H9 (cell line): Measurements from ENCODE around the gene APCS. TPM values are rescaled to one million over a fixed set of nuclear protein-coding genes. Genes with fewer than 3 reads are reported as not detected.

Experiments
- DNase-seq: peaks from one replicate; pipeline ENCODE4 v3.0.0-alpha.2; 2017
- H2AFZ ChIP-seq: one replicate; pipeline ENCODE4 v1.6.1; 2013; ENCODE audit warnings: mild to moderate bottlenecking, low read length, control low read depth, moderate library complexity
- H2AK5ac ChIP-seq: 2 replicates; pipeline ENCODE4 v1.6.1; 2013; ENCODE audit warnings: low read length, control low read depth, mixed read lengths; ENCODE audit not compliant: insufficient read length
- H2BK120ac ChIP-seq: one replicate; pipeline ENCODE4 v1.6.1; 2013; ENCODE audit warnings: low read depth, mild to moderate bottlenecking, low read length, control low read depth, inconsistent platforms; ENCODE audit not compliant: poor library complexity, severe bottlenecking
- H2BK12ac ChIP-seq: 2 replicates; pipeline ENCODE4 v1.6.1; 2013; ENCODE audit warnings: low read length, control low read depth, mixed read lengths, low read depth; ENCODE audit not compliant: insufficient read length
- H2BK15ac ChIP-seq: 2 replicates; pipeline ENCODE4 v1.6.1; 2013; ENCODE audit warnings: low read depth, low read length, control low read depth
- H2BK20ac ChIP-seq: one replicate; pipeline ENCODE4 v1.6.1; 2013; ENCODE audit warnings: low read depth, mild to moderate bottlenecking, low read length, control low read depth, inconsistent platforms; ENCODE audit not compliant: poor library complexity, severe bottlenecking
- H2BK5ac ChIP-seq: 2 replicates; pipeline ENCODE4 v1.6.1; 2013; ENCODE audit warnings: low read length, control low read depth, mixed read lengths; ENCODE audit not compliant: insufficient read length
- H3K14ac ChIP-seq: 2 replicates; pipeline ENCODE4 v1.6.1; 2013; ENCODE audit warnings: low read length, control low read depth; ENCODE audit not compliant: insufficient read depth
- H3K18ac ChIP-seq: 2 replicates; pipeline ENCODE4 v1.6.1; 2013; ENCODE audit warnings: low read depth, mild to moderate bottlenecking, mixed read lengths, low read length, control low read depth; ENCODE audit not compliant: insufficient read length
- H3K23ac ChIP-seq: 2 replicates; pipeline ENCODE4 v1.6.1; 2013; ENCODE audit warnings: low read length, control low read depth, mixed read lengths, low read depth; ENCODE audit not compliant: insufficient read length
- H3K23me2 ChIP-seq: 2 replicates; pipeline ENCODE4 v1.6.1; 2013; ENCODE audit warnings: low read depth, mild to moderate bottlenecking, mixed read lengths, low read length, control low read depth; ENCODE audit not compliant: insufficient read length, poor library complexity, severe bottlenecking
- H3K27ac ChIP-seq: 2 replicates; pipeline ENCODE4 v1.5.1; 2013; ENCODE audit warnings: low read length, control low read depth, mixed read lengths, low read depth; ENCODE audit not compliant: insufficient read length
- H3K27me3 ChIP-seq: 2 replicates; pipeline ENCODE4 v1.6.1; 2013; ENCODE audit warnings: low read length, control low read depth, inconsistent platforms; ENCODE audit not compliant: insufficient read depth
- H3K4ac ChIP-seq: 2 replicates; pipeline ENCODE4 v1.6.1; 2013; ENCODE audit warnings: low read depth, mild to moderate bottlenecking, control low read depth, inconsistent platforms, low read length, moderate library complexity
- H3K4me1 ChIP-seq: 2 replicates; pipeline ENCODE4 v1.6.1; 2013; ENCODE audit warnings: low read length, control low read depth, inconsistent platforms; ENCODE audit not compliant: insufficient read depth
- H3K4me2 ChIP-seq: 2 replicates; pipeline ENCODE4 v1.6.1; 2013; ENCODE audit warnings: low read length, control low read depth, mixed read lengths; ENCODE audit not compliant: insufficient read length, insufficient read depth
- H3K56ac ChIP-seq: 2 replicates; pipeline ENCODE4 v1.6.1; 2013; ENCODE audit warnings: low read depth, mild to moderate bottlenecking, mixed read lengths, low read length, control low read depth; ENCODE audit not compliant: insufficient read length
- H3K79me1 ChIP-seq: 2 replicates; pipeline ENCODE4 v1.6.1; 2013; ENCODE audit warnings: low read depth, mild to moderate bottlenecking, moderate library complexity, low read length, control low read depth, inconsistent platforms; ENCODE audit not compliant: insufficient read depth, poor library complexity, severe bottlenecking
- H3K79me2 ChIP-seq: 2 replicates; pipeline ENCODE4 v1.6.1; 2013; ENCODE audit warnings: low read length, control low read depth, inconsistent platforms; ENCODE audit not compliant: insufficient read depth
- H3K9ac ChIP-seq: 2 replicates; pipeline ENCODE4 v1.6.1; 2013; ENCODE audit warnings: low read length, control low read depth, mixed read lengths; ENCODE audit not compliant: insufficient read length; ENCODE audit errors: extremely low read depth
- H3K9me3 ChIP-seq: one replicate; pipeline ENCODE4 v1.6.1; 2013; ENCODE audit warnings: low read depth, low read length, inconsistent platforms; ENCODE audit not compliant: control insufficient read depth
- H3T11ph ChIP-seq: one replicate; pipeline ENCODE4 v1.6.1; 2013; ENCODE audit warnings: mild to moderate bottlenecking, low read length, control low read depth, inconsistent platforms
- H4K20me1 ChIP-seq: one replicate; pipeline ENCODE4 v1.6.1; 2013; ENCODE audit not compliant: control insufficient read depth, insufficient read length, insufficient read depth
- H4K5ac ChIP-seq: 2 replicates; pipeline ENCODE4 v1.6.1; 2013; ENCODE audit warnings: low read depth, mild to moderate bottlenecking, mixed read lengths, low read length, control low read depth; ENCODE audit not compliant: insufficient read length
- H4K8ac ChIP-seq: replicated peaks from 2 replicates; pipeline ENCODE4 v1.6.1; 2013; ENCODE audit warnings: low read length, control low read depth, mixed read lengths, low read depth; ENCODE audit not compliant: insufficient read length
- H4K91ac ChIP-seq: 2 replicates; pipeline ENCODE4 v1.6.1; 2013; ENCODE audit warnings: low read depth, mild to moderate bottlenecking, moderate library complexity, mixed read lengths, low read length, control low read depth; ENCODE audit not compliant: insufficient read length
- H3K27ac Mint-ChIP-seq, 3 experiments: 2 replicates in 2 of 3; 3 replicates in 1 of 3; pipeline ENCODE4 v1.8.0; 2020 to 2021; ENCODE audit warnings: mixed read lengths in 3 of 3, mild to moderate bottlenecking in 1 of 3, moderate library complexity in 1 of 3
- H3K27me3 Mint-ChIP-seq: 2 replicates; pipeline ENCODE4 v1.8.0; 2021; ENCODE audit warnings: low read depth, mild to moderate bottlenecking, moderate library complexity, mixed read lengths
- H3K36me3 Mint-ChIP-seq, 3 experiments: 2 replicates in 2 of 3; 3 replicates in 1 of 3; pipeline ENCODE4 v1.8.0; 2020 to 2021; ENCODE audit warnings: low read depth in 3 of 3, mixed read lengths in 3 of 3; ENCODE audit not compliant: insufficient read depth in 1 of 3
- H3K4me1 Mint-ChIP-seq, 2 experiments: 2 replicates each; pipeline ENCODE4 v1.8.0; 2020; ENCODE audit warnings: mixed read lengths in 2 of 2
- H3K4me3 Mint-ChIP-seq, 2 experiments: 2 replicates in 1 of 2; 3 replicates in 1 of 2; pipeline ENCODE4 v1.8.0; 2020 to 2021; ENCODE audit warnings: mild to moderate bottlenecking in 2 of 2, mixed read lengths in 2 of 2, moderate library complexity in 1 of 2
- H3K9me3 Mint-ChIP-seq, 2 experiments: 2 replicates in 1 of 2; 3 replicates in 1 of 2; pipeline ENCODE4 v1.8.0; 2020; ENCODE audit warnings: mild to moderate bottlenecking in 2 of 2, mixed read lengths in 2 of 2, moderate library complexity in 1 of 2
- CTCF ChIP-seq: fragments of 200-600 bp; sonication (generic); conservative IDR thresholded peaks from 3 replicates; pipeline ENCODE4 v1.8.0; 2021; ENCODE audit warnings: antibody characterized with exemption, mild to moderate bottlenecking
- WGBS: extraction: QIAGEN DNeasy Blood & Tissue Kit; methylation state at CpG from one replicate; pipeline ENCODE4 v1.1.7; 2013; ENCODE audit warnings: missing lambda C conversion rate, low lambda C conversion rate, mixed read lengths; ENCODE audit not compliant: insufficient read length; ENCODE audit errors: extremely low coverage; 5-methylcytosine and 5-hydroxymethylcytosine counted together
- total RNA-seq: library from RNA; stranded (reverse); gene quantifications from 2 replicates; pipeline ENCODE4 v1.2.1, GENCODE V29; 2021

The APCS gene
- total RNA-seq, 1 experiment from 2014 or later = not detected

GRCh38 chr1:159594625-159595405 is 7.2 kb downstream of the APCS start:
- no peaks in the 10 kb centered on the region for H3K27me3 ChIP-seq
- no peak overlapping the region for H3K18ac ChIP-seq
- H3K9me3 ChIP-seq = no peaks in the 10 kb centered on the region
- H4K5ac ChIP-seq = no peak overlapping the region
- no peak for DNase-seq
- no peak overlapping the region for H2BK12ac ChIP-seq
- H3K4me1 ChIP-seq = peaks cover 8% of the 10 kb centered on the region; the same call in 1 of the 2 replicates
- no peak overlapping the region for H3K4me3 Mint-ChIP-seq
- no peak overlapping the region for H4K91ac ChIP-seq
- H3K23me2 ChIP-seq = no peaks in the 10 kb centered on the region
- no peak overlapping the region for H2BK5ac ChIP-seq
- no peak overlapping the region for H3T11ph ChIP-seq
- H2AFZ ChIP-seq = no peak overlapping the region
- no peaks in the 10 kb centered on the region for H3K79me1 ChIP-seq
- H3K27ac ChIP-seq = no peak overlapping the region
- no peak overlapping the region for H3K56ac ChIP-seq
- no peaks in the 10 kb centered on the region for H3K4me1 Mint-ChIP-seq
- no peak overlapping the region for H2BK120ac ChIP-seq
- peaks cover 0 to 73% of the 10 kb centered on the region in 2 experiments; a peak in 2 of 5 replicates for H3K9me3 Mint-ChIP-seq
- H3K23ac ChIP-seq = no peak overlapping the region
- TF ChIP-seq CTCF = no peak
- H4K8ac ChIP-seq = no peak overlapping the region
- H3K4me2 ChIP-seq = no peak overlapping the region
- H3K27ac Mint-ChIP-seq = no peak overlapping the region
- peaks cover 3% of the 10 kb centered on the region for H3K27me3 Mint-ChIP-seq
- H3K14ac ChIP-seq = no peak overlapping the region
- no peak overlapping the region for H3K4ac ChIP-seq
- no CpG with 5 or more reads among the region's 6 CpGs for WGBS
- peaks cover 0 to 17% (median 0%) of the 10 kb centered on the region in 3 experiments; a peak in 2 of 7 replicates for H3K36me3 Mint-ChIP-seq
- H3K9ac ChIP-seq = no peak overlapping the region
- no peak overlapping the region for H2AK5ac ChIP-seq
- no peaks in the 10 kb centered on the region for H4K20me1 ChIP-seq
- no peak overlapping the region for H2BK15ac ChIP-seq
- H2BK20ac ChIP-seq = no peak overlapping the region
- H3K79me2 ChIP-seq = no peaks in the 10 kb centered on the region
